OCI-LY7 (cell line): ENCODE data around the gene RIOK2. TPM values are rescaled to one million over a fixed set of nuclear protein-coding genes. Genes with fewer than 3 reads are reported as not detected.
A peak's percentile ranks its signal among the peaks of the same experiment; 100 is the strongest.
"Not testable (repeated sequence)": the region's sequence is repeated elsewhere in the genome, so short reads cannot be mapped to it uniquely, and the experiment has no call there.

Source experiments
- BruUV-seq: library from RNA; stranded (reverse); fragments of 400-500 nt; replicated peaks from 2 replicates; lab custom pipeline; 2021; lab: Mats Ljungman, UMichigan
- CTCF ChIA-PET: fragments of 300-600 bp; sonication (Branson Sonifier 250); formaldehyde crosslinking; loops from one replicate; lab custom pipeline; 2022; ENCODE audit warnings: antibody characterized with exemption; ENCODE audit not compliant: unreplicated experiment; lab: Charles Lee
- POLR2A ChIA-PET: fragments of 300-600 bp; sonication (Branson Sonifier 250); formaldehyde crosslinking; loops from one replicate; lab custom pipeline; 2022; ENCODE audit warnings: antibody characterized with exemption; lab: Charles Lee
- DNase-seq: peaks from one replicate; pipeline ENCODE4 v3.0.0-alpha.2; 2015; ENCODE audit warnings: low spot score
- H2AFZ ChIP-seq: fragments of 200-600 bp; sonication (generic), shearing (Covaris generic); 2 replicates; pipeline ENCODE4 v1.6.1; 2014; ENCODE audit warnings: mild to moderate bottlenecking, antibody characterized with exemption, low read length, moderate library complexity
- H3K27ac ChIP-seq: fragments of 200-600 bp; sonication (generic); 2 replicates; pipeline ENCODE4 v1.5.1; 2014; ENCODE audit warnings: mixed run types, low read depth, mild to moderate bottlenecking, moderate library complexity, low read length, inconsistent platforms; ENCODE audit not compliant: poor library complexity, severe bottlenecking
- H3K36me3 ChIP-seq: fragments of 200-600 bp; sonication (generic); 2 replicates; pipeline ENCODE4 v1.6.1; 2014; ENCODE audit warnings: mild to moderate bottlenecking, antibody characterized with exemption, low read length, moderate library complexity, mixed read lengths; ENCODE audit not compliant: insufficient read depth
- H3K4me1 ChIP-seq: fragments of 200-600 bp; sonication (generic); 2 replicates; pipeline ENCODE4 v1.5.1; 2014; ENCODE audit warnings: mild to moderate bottlenecking, low read length; ENCODE audit not compliant: insufficient read depth, poor library complexity, severe bottlenecking
- H3K4me2 ChIP-seq: fragments of 200-600 bp; sonication (generic); 2 replicates; pipeline ENCODE4 v1.6.1; 2014; ENCODE audit warnings: mild to moderate bottlenecking, low read length
- H3K4me3 ChIP-seq: fragments of 200-600 bp; sonication (generic); 2 replicates; pipeline ENCODE4 v1.5.1; 2014; ENCODE audit warnings: mild to moderate bottlenecking, low read depth, low read length; ENCODE audit not compliant: poor library complexity, severe bottlenecking
- H3K79me2 ChIP-seq: fragments of 200-600 bp; sonication (generic); 2 replicates; pipeline ENCODE4 v1.6.1; 2016; ENCODE audit warnings: low read depth, mild to moderate bottlenecking, low read length, moderate library complexity, mixed read lengths; ENCODE audit not compliant: insufficient read depth
- H3K9me2 ChIP-seq: fragments of 200-600 bp; sonication (generic); 2 replicates; pipeline ENCODE4 v1.6.1; 2016; ENCODE audit warnings: mild to moderate bottlenecking, low read length, mixed read lengths; ENCODE audit not compliant: insufficient read depth
- H3K9me3 ChIP-seq: fragments of 200-600 bp; sonication (generic); 2 replicates; pipeline ENCODE4 v1.6.1; 2014; ENCODE audit warnings: mild to moderate bottlenecking, mixed run types, low read length, mixed read lengths
- H4K20me1 ChIP-seq: fragments of 200-600 bp; sonication (generic); 2 replicates; pipeline ENCODE4 v1.6.1; 2014; ENCODE audit warnings: mild to moderate bottlenecking, antibody characterized with exemption, low read length, moderate library complexity, mixed read lengths; ENCODE audit not compliant: insufficient read depth
- CTCF ChIP-seq: fragments of 200-600 bp; sonication (generic); conservative IDR thresholded peaks from 2 replicates; pipeline ENCODE4 v1.5.1; 2014; ENCODE audit warnings: mild to moderate bottlenecking, antibody characterized with exemption, low read length, moderate library complexity, mixed read lengths
- EZH2phosphoT487 ChIP-seq: fragments of 200-600 bp; sonication (generic); IDR thresholded peaks from 2 replicates; pipeline ENCODE4 v1.6.1; 2018; ENCODE audit warnings: low read depth, borderline replicate concordance, mild to moderate bottlenecking, mixed run types, antibody characterized with exemption, low read length, moderate library complexity, mixed read lengths
- intact Hi-C: fragments of 100-400 bp; cut with micrococcal nuclease; formaldehyde crosslinking; loops from one replicate; pipeline ENCODE4 v1.10.0; 2022; ENCODE audit not compliant: unreplicated experiment
- total RNA-seq, 2 experiments: library from RNA; depleted of rRNA in 1 of 2; stranded (reverse); fragments of >200 nt in 1 of 2; shearing (Covaris generic) in 1 of 2; gene quantifications; 2 replicates each; pipeline ENCODE4 v1.2.3, GENCODE V29; 2014 to 2022

RIOK2 gene
- total RNA-seq, 2 experiments from 2014 or later, result 21.9 to 41.3 TPM

- Histone ChIP-seq H3K36me3 (peaks cover 36% of the 10 kb centered on the region), H2AFZ (peak overlapping the region; percentile 94), H3K4me2 (peak overlapping the region; percentile 82), H3K4me3 (peak overlapping the region; percentile 96), H3K79me2 (peaks cover 37% of the 10 kb centered on the region), H3K9me2 (no peaks in the 10 kb centered on the region), H4K20me1 (no peaks in the 10 kb centered on the region), H3K4me1 (peaks cover 27% of the 10 kb centered on the region), H3K9me3 (peaks cover 8% of the 10 kb centered on the region; the same call in 1 of the 2 replicates), H3K27ac (peak overlapping the region; percentile 88)
- intact Hi-C loops, result loop anchor here (1.0 to 10.0 kb wide), 5 partner anchors 521 to 1746 kb away; partner anchors contain the start of genes ARSK, CHD1, RFESD and RGMB
- TF ChIP-seq EZH2phosphoT487 (no peak), CTCF (no peak)
- ChIA-PET POLR2A (interaction anchor here (0.6 to 2.8 kb wide), 10 partner anchors 14 to 757 kb away, joined by 3 to 16 read pairs (median 4); no protein-coding TSS in a partner anchor), CTCF (interaction anchor here (0.7 to 0.9 kb wide), 2 partner anchors 11 to 1613 kb away, joined by 3 to 4 read pairs; no protein-coding TSS in a partner anchor)
- DNase-seq, result peak; percentile 25
- TSS peak; percentile 88 for BruUV-seq
Observed at GRCh38 chr5:97182571-97183099, 412 bp downstream of the RIOK2 start.

- H3K4me3 ChIP-seq, result peak overlapping the region; percentile 96
- CTCF ChIA-PET, result interaction anchor here (0.5 to 0.7 kb wide), 2 partner anchors 101 to 1614 kb away, joined by 3 read pairs; no protein-coding TSS in a partner anchor
- POLR2A ChIA-PET, result interaction anchor here (0.6 to 2.8 kb wide), 6 partner anchors 13 to 373 kb away, joined by 3 to 16 read pairs (median 4); no protein-coding TSS in a partner anchor
Observed at GRCh38 chr5:97181856-97182545, 1.0 kb downstream of the RIOK2 start.

GRCh38 chr5:97179457-97179856 lies 3.6 kb downstream of the RIOK2 start:
- intact Hi-C loops, H3K9me3 ChIP-seq, H2AFZ ChIP-seq, BruUV-seq, DNase-seq, H3K4me3 ChIP-seq, CTCF ChIA-PET, H4K20me1 ChIP-seq, H3K9me2 ChIP-seq, H3K27ac ChIP-seq, POLR2A ChIA-PET, H3K4me2 ChIP-seq: not testable (repeated sequence)
- peaks cover 67% of the 10 kb centered on the region for H3K36me3 ChIP-seq
- H3K79me2 ChIP-seq, result peaks cover 37% of the 10 kb centered on the region
- H3K4me1 ChIP-seq, result peaks cover 27% of the 10 kb centered on the region

More at GRCh38 chr5:97181856-97182545, 1.0 kb downstream of the RIOK2 start:
- Histone ChIP-seq H3K36me3 (peaks cover 42% of the 10 kb centered on the region), H3K4me1 (peaks cover 27% of the 10 kb centered on the region), H3K79me2 (peaks cover 37% of the 10 kb centered on the region), H3K9me3 (peaks cover 8% of the 10 kb centered on the region; the same call in 1 of the 2 replicates), H3K4me2 (peak overlapping the region; percentile 82), H4K20me1 (no peaks in the 10 kb centered on the region), H3K27ac (no peak overlapping the region), H2AFZ (peak overlapping the region; percentile 94; the same call in 1 of the 2 replicates), H3K9me2 (no peaks in the 10 kb centered on the region)
- intact Hi-C loops, result loop anchor here (2.0 to 10.0 kb wide), 4 partner anchors 1535 to 1747 kb away; partner anchors contain the start of genes ARSK, CHD1, RFESD and RGMB
- TF ChIP-seq EZH2phosphoT487 (no peak), CTCF (no peak)
- DNase-seq, result no peak
- BruUV-seq, result no TSS peak
